CD4-positive, alpha-beta T cell treated with Interferon alpha-2 for 1 hour (primary cell): Measurements from ENCODE around the gene MACROD2.

ENCODE experiments used
- DNase-seq, 2 donors: peaks; one replicate each; pipeline ENCODE4 v3.0.0-alpha.2; 2020 to 2022

MACROD2 gene

GRCh38 chr20:14488212-14488611, 492.9 kb downstream of the MACROD2 start:
- DNase-seq = no peak

DNA sequence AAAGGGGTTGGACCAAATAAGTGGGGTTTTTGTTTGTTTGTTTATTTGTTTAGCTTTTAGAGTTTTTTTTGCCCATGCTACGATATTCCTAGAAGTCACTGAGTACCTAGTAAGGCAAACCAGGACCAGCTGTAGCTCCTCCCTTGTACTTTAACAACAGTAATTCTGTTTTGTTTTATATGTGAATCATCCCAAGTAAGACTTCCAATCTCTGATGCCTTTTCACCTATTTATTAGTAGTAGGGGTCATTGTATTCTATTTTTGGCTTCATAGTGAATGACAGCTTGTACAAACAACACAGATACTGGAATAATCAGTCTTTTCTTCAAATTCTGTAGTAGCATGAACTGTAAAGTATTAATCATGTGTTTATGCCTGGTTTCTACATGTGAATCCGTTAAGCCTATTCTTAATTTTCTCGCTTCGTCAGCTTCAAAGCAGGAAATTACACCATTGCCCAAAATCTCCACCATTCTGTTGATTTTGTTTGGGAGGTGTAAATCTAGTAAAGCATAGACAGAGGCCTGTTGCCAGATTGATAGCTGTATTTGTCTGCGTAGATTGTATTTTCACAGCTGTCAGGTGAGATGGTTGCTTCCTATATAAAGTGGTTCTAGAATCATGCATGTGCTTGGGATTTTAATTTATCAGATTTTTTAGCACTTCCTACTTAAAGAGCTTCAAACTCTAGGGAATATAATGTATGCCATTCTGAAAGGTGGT, 493.6 kb downstream of the MACROD2 start:
- DNase-seq = no peak

DNA sequence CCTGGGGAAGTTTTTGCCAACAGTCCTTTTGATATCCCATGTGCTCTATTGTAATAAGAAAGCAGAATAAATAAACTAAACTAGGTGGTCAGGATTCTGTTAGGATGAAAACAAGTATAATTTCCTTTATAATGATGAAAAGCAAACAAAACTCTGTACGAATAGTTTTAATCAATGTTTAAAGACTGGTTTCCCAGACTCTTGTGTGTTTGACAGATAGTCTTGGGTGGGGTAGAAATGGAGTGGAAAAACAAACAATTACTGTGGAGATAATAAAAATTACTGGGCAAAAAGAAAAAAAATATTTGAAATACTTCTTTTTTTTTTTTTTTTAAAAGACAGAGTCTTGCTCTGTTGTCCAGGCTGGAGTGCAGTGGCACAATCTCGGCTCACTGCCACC, 494.2 kb downstream of the MACROD2 start:
- DNase-seq = no peak

DNA sequence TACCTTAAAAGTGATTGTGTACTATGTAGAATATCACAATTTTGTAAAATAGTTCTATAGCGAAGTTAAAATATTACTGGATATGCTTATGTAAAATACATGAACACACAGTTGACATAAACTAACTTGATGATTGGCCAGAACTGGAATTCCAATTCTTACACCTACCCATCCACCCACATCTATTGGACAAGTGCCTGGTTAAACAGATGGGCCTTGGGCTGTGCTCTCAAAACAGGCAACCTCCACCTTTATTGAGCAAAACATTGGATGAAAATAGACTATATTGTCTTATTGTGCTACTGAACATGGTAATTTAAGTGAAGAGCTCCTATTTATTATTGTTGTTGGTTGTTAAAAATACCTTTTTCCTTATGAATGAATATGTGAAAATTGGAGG, 496.1 kb downstream of the MACROD2 start:
- no peak for DNase-seq

GRCh38 chr20:14493408-14493807, 498.1 kb downstream of the MACROD2 start:
- no peak for DNase-seq

GRCh38 chr20:14494355-14494754, 499.0 kb downstream of the MACROD2 start:
- no peak for DNase-seq

DNA sequence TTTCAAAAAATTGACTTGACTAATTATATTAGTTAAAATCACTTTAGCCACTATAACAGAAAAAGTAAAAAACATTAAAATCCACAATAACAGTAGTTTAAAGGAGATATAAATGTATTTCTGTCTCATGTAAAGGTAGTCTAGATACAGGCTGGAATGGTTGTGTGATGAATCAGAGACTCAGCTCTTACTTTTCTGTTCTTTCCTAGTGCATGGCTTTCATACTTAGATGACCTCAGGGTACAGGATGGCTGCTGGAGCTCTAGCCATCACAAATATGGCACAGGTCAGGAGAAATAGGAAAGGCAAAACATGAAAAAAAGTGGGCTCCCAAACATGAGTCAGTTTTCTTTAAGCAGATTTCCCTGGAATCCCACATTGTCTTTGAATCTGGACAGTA, 499.8 kb downstream of the MACROD2 start:
- no peak for DNase-seq

DNA sequence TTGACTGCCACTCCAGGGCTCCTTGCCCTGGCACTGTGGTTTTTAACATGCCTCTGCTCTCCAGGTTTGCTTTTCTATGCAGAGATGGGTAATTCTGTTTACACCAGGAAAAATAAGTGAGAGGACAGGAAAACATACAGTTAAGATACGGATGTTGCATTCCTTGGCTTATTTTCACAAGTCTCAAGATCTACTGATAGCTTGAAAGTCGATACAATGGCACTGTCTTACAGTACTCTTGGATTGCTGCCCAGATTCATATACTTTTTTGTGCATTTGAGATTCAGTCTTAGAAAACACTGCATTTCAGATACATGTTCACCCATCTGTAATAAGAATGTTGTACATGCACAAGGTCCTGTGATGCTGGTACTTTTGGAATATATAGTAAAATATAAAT, 501.7 kb downstream of the MACROD2 start:
- DNase-seq = no peak

DNA sequence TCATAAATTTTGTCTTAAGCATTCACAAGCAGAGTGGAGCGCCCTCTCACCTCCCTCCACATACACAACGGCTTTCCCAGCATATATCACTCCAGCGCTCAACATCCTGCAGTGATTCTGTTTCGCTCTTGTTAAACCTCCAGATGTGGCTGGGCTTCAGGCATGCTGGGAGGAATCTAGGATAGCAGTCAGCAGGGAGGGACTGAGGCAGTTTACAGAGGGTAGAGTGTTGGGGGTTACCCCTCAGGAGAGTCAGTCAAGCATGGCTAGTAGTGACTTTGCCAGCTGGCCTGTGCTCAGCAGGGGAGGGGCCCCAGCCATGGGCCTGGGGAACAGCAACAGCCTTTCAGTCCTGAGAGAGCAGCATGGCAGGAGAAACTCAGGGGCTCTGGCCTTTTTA, 503.5 kb downstream of the MACROD2 start:
- DNase-seq = no peak

DNA sequence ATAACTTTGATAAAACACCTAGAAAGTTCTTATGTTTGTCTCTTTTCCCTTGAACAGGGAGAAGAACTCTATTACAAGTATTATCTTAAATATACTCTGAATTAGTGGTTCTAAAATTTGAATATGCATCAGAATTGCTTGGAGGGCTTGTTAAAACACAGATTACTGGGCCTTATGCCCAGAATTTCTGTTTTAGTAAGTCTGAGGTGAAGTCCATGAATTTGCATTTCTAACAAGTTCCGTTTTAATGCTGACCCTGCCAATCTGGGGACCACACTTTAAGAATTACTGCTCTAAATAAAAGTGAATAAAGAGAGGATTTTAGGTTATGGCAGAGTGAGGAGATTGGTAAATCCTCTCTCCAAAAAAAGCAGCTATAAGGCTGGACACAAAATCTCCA, 510.2 kb downstream of the MACROD2 start:
- no peak for DNase-seq

DNA sequence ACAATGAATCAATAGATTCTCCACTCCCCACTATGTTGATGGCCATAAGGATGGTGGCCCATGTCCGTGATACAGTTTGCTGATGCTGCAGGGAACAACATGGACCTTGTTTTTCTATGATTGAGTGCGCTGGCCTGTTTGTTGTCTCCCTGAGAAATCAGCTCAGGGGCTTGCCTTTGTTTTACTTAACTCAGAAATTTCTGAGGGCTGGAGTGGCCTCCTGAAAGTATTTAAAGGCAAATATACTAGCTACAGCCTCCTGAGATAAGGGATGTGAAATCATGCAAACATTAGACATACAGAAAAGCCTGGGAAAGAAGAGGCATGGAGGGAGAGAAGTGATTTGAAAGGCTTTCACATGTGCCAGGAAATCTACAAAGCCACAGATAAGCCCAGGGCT, 512.4 kb downstream of the MACROD2 start:
- no peak for DNase-seq

GRCh38 chr20:14510341-14510740, 515.0 kb downstream of the MACROD2 start:
- DNase-seq = no peak

DNA sequence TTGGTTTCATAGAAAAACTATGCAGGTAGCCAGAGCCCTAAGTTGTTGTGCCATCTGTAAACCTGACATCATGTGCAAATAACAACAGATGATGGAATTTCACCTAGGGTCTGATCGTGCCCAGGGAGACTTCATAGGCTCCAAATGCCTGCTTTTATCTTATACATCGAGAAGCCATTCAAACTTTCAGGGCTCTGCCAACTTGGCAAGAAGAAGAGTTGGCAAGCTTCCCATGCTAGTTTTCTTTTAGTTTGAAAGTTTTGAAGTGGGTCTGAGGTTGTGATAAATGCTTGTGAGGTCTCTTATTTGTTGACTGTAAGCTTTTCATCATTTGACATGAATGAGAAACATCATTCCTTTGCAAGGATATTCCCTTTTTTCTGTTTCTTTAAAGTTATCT, 517.5 kb downstream of the MACROD2 start:
- no peak for DNase-seq

DNA sequence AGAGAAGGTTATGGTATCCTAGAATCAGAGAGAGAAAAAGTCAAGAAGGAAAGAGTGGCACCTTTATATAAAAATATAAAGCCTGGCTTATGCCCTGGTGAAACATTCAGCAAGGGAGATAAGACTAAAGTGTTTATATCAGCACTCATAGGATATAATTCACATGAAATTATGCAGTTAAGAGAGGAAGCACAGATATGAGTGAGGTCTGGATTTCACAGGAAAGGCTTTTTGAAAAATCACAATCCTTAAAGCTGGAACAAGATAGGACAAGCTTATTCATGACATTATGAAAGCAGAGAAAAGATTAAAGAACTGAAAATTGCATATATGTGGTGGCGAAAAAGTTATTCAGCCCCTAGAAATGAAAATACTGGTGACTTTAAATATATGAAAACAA, 523.3 kb downstream of the MACROD2 start:
- no peak for DNase-seq

DNA sequence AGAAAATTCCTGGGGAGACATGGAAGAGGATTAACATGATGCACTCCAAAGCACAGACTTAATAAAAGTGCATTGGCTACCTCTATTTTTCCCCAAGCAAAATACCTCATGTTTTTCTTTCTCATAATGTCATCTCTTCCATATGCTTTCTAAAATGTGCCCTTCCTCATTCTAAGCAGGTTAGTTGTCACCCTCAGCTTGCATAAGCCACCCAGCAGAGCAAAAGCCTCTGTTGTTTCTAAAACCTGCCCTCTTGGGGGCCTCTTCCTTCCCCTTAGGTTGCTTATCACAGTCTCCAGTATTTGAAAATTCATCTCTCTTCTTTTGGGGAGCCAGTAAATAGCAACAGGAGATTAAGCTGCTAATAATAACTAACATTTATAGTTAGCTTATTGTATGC, 525.7 kb downstream of the MACROD2 start:
- no peak for DNase-seq

- no peak for DNase-seq
These were observed 526.1 kb downstream of the MACROD2 start for GRCh38 chr20:14521436-14521835.

- DNase-seq = no peak
These were observed 527.3 kb downstream of the MACROD2 start for GRCh38 chr20:14522595-14522994.

DNA sequence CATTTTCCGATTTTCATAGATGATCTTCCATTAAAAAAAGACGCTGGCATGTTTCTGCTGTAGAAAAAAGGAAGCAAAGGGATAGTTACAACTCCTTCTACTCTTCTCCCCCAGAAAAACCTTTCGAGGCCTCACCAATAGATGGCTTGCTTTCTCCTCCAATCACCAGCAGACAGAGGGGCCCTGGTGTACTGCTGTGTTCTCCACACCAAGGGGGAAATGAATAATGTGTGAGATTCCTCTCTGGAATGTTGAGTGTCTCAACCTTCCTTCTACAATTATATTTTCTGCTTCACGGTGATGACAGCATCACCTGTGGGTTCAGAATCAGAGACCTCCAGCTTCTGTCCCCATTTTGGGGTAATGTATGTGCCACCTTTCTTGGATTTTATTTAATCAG, 527.8 kb downstream of the MACROD2 start:
- DNase-seq = no peak

DNA sequence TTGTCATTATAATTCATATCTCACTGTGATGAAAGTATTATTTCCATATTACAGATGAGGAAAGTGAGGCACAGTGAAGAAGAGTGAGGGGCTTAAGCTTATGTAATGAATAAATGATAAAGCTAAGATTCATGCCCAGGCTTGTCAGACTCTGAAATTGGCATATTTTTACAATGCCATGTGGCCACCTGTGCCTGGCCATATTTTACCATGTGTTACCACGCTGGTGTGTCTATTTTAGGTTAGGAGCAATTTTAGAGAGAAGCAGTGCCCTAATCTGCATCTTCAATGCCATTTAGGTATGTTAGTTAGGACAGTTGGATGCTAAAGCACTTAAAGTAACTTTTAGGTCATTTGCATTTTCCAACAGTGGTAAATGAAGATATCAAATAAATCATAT, 530.1 kb downstream of the MACROD2 start:
- no peak for DNase-seq

- DNase-seq = no peak
These were observed 531.6 kb downstream of the MACROD2 start for GRCh38 chr20:14526891-14527290.

DNA sequence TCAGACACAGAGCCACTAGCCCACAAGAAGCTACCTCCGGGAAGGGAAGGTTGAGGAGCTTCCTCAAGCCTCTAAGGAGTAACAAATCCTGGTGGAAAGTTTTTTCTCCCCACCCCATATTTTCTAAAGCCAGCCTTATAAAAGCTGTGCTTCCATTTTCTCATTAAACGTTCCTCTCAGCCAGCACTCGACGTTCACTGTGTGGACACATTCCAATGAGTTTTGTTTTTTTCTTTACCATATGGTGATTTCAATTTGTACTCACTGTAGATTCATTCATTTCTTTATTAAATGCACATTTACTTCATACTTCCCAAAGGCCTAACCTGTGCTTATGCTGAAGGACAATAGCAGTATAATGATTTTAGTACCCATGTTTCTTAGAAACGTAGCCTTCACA, 536.5 kb downstream of the MACROD2 start:
- DNase-seq = no peak

DNA sequence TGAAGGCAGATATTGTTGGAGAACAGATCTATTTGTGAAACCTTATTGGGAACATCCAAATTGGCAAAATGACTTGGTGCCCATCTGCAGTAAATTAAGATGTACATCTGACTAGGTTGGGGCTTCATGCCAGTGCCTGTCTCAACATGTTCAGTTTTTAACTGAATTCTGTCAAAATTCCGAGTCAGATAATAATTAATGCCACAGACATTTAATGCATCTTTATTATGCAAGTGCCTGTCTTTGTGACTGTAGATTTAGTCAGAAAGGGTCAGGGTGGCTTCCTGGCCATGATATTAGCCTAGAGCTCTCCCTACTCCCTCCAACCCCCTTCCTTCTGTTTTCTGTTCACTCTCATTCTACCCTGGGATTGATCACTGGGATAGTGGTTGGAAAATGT, 541.4 kb downstream of the MACROD2 start:
- DNase-seq = no peak

GRCh38 chr20:14538433-14538832, 543.1 kb downstream of the MACROD2 start:
- DNase-seq = no peak

DNA sequence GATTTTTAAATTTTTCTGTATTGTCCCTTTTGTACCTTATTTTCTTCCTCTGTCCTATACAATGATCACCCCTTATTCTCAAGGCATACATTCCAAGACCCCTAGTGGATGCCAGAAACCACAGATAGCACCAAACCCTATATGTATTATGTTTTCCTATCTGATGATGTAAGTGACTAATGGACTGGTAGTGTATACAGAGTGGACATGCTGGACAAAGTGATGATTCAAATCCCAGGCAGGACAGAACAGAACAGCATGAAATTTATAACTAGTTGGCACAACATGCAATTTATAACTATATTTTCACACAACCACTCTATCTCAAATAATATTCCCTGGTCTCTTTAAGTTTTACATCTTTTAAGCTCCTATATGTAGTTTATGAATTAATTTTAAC, 547.7 kb downstream of the MACROD2 start:
- DNase-seq = no peak

DNA sequence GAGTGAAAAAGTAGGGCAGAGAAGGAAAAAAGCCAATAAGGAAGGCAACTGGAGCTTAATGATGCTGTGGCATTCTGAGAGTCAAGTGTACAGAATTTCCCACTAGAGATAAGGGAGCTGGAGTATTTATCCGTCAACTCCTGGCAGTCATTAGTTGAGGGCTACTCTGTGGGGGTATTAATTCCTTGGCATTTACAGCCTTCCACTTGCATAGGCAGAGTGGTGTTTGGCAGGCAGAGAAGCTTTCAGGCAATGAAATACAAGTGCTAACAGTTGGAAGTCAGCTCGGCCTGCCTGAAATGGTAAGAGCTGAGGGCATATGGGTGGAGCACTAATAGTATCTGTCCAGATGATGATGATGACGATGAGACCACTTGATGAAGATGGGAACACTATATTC, 549.4 kb downstream of the MACROD2 start:
- no peak for DNase-seq

GRCh38 chr20:14550655-14551054, 555.3 kb downstream of the MACROD2 start:
- no peak for DNase-seq
